HG02870 (cell line): Measurements from ENCODE around the gene ENDOU.
"Not testable (repeated sequence)": the region's sequence is repeated elsewhere in the genome, so short reads cannot be mapped to it uniquely, and the experiment has no call there.

Experiments
- ATAC-seq: cut with Tn5 transposase; IDR thresholded peaks from one replicate; pipeline ENCODE4 v1.9.1; 2021; ENCODE audit warnings: mild to moderate bottlenecking, moderate library complexity; ENCODE audit not compliant: unreplicated experiment

Gene ENDOU

DNA sequence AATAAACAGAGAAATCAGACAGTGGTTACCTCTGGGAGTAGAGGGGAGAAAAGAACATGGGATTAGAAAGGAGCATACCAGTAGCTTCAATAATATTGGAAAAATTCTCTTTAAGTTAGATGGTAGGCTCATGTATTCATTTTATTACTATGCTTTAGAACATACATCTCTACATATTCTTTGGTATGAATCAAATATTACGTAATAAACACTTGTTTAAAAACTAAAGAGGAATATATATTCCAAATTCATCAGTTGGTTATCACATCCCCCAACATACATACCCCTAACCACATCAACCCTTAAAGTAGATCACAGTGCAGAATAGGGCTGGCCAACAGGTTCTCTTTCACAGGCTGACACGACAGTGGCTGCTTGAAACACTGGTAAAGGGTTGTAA, 25.0 kb downstream of the ENDOU start:
- no peak for ATAC-seq

DNA sequence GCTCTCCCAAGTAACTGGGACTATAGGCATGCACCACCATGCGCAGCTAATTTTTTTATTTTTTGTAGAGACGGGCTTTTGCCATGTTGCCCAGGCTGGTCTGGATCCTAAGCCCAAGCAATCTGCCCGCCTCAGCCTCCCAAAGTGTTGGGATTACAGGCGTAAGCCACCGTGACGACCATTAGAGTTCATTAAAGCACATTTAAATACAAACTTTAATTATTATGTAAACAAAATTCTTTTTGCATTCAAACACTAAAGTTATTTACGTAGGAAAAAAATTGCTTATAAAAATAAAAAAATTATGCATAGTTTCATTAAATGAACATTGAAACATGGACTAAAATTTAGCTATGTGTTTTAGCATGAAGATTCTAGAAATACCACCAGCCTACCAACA, 26.7 kb downstream of the ENDOU start:
- ATAC-seq, result no peak

DNA sequence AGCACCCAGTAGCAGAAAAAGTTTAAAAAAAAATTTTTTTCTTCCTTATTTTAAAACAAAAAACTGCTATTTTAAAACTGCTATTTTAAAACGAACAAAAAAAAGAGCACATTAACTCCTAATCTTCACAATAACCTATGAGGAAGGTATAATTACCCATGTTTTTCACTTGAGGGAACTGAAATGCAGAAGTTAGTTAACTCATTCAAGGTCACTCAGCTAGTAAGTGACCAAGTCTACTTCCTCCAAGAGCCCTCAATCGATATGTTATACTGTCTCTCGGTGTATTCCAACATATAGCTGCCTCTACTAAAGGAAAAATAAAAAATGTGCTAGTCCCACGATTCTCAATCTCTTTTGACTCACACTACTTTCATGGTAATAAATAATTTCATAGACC, 27.2 kb downstream of the ENDOU start:
- ATAC-seq, result no peak

DNA sequence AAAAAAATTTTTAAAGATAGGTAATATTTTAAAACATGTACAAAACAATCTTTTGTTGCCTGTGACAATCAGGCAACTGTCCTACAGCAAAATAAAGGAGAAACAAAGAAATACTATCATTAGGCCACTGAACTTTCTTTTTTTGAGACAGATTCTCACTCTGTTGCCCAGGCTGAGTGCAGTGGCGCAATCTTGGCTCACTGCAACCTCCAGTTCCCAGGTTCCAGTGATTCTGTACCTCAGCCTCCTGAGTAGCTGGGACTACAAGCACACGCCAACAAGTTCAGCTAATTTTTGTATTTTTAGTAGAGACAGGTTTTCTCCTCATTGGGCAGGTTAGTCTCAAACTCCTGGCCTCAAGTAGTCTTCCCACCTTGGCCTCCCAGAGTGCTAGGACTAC, 36.1 kb downstream of the ENDOU start:
- ATAC-seq, result no peak

DNA sequence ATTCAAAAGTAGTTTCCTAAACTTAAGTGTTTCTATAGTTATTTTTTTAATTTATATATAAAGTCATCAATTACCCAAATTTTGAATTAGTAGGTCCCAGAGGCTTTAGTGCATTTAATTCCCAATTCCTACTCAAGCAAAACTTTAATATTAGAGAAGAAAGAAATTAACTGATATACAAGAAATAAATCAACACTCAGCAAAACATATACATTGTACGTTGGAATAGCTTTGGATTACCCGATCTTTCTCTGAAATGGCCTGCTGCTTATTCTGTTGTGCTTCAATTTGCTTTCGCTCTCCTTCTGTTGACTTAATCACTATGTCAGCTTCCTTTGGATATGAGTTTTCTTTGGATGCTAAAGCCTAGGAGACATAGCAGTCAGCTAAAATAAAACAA, 37.7 kb downstream of the ENDOU start:
- no peak for ATAC-seq

DNA sequence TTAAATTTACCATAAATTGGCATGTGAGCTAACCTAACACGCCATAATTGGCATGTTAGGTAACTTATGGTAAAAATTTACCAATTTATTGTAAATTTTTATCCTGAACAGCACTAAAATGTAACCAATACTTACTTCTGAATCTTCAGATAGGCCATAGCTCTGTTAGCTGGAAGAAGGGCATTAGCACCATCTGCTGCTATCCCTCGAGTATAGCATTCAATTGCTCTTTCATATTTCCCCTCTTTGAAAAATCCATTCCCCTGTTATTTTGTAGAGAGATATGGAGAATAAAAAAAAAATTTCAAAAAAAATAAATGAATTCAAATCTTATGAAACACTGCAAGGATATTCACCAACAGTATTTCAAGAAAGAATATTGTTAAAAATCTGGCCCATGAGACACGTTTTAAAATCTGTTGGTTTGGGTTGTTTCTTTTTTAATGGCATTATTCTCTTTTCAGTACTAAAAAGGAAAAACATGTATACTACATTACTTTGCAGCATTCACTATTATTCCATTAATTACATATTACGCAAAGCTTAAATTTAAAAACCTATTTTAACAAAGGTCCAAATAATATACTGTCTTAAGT, 38.5 kb downstream of the ENDOU start:
- ATAC-seq, result no peak

DNA sequence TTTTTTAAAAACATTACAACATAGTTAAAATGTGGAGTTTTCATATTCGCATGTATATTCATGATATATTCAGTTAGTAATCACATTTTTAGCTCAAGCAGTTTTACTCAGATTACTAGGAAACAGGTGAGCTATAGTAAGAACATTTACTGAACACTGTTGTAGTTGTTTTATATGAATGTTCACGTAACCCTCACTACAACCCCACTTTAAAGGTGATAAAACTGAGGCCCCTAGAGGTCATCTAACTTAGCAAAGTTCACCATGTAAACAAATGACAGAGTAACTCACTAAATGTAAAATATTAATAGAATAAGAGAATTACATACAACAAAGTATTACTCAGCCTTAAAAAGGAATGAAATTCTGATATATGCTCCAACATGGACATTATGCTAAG, 45.5 kb downstream of the ENDOU start:
- ATAC-seq, result no peak

DNA sequence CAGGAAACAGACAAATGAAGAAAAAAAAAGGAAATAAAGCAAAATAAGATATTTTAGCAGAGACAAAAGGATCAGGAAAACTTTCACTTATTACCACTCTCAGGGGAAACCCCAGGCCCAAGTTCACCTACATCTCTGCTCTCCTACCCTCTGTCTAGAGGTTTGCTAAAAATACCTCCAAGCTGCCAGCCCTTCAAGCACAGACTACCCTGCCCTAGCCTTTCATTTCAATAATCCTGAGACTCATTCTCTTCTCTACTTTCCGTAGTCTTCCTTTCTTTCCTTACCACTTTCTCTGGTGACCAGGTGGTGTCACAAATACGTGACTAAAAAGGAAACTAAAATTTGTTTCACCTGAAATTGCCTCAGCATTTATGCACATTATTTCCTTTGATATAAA, 53.2 kb downstream of the ENDOU start:
- no peak for ATAC-seq

DNA sequence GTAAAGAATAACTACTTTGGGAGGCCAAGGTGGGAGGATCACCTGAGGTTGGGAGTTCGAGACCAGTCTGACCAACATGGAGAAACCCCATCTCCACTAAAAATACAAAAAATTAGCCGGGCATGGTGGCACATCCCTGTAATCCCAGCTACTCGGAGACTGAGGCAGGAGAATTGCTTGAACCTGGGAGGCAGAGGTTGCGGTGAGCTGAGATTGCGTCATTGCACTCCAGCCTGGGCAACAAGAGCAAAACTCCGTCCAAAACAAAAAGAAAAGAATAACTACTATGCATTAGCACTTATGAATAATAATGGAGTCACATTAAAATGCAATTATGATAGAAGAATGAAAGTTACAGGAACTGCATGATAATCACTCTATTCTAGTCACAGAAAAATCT, 57.4 kb downstream of the ENDOU start:
- not testable (repeated sequence) for ATAC-seq
